Thyroid gland (tissue), 4 donors: ENCODE results near the gene SDC4.

Source experiments
- CTCF ChIP-seq, 6 experiments: fragments of 200-600 bp in 3 of 6; fragments of 450-650 bp in 3 of 6; sonication (generic) in 3 of 6; IDR thresholded peaks; one replicate each; pipeline ENCODE4 v1.5.1; 2016 to 2019; ENCODE audit warnings: antibody characterized with exemption in 6 of 6, mild to moderate bottlenecking in 2 of 6, inconsistent platforms in 1 of 6, moderate library complexity in 1 of 6
- POLR2A ChIP-seq, 2 donors: fragments of 450-650 bp; IDR thresholded peaks; one replicate each; pipeline ENCODE4 v1.6.1; 2017; ENCODE audit warnings: antibody characterized with exemption in 2 of 2, mild to moderate bottlenecking in 2 of 2, moderate library complexity in 1 of 2

GRCh38 chr20:45394221-45395113 lies 46.2 kb upstream of the SDC4 start:
- TF ChIP-seq CTCF (IDR thresholded peaks at IDR 0.05) (no peak), POLR2A (IDR thresholded peaks at IDR 0.05) (no peak)
